HG02642 (cell line): ENCODE results near the gene SH3PXD2A.
"Not testable (repeated sequence)": the region's sequence is repeated elsewhere in the genome, so short reads cannot be mapped to it uniquely, and the experiment has no call there.

Experiments used
- ATAC-seq: cut with Tn5 transposase; IDR thresholded peaks from one replicate; pipeline ENCODE4 v1.9.1; 2021; ENCODE audit warnings: mild to moderate bottlenecking; ENCODE audit not compliant: unreplicated experiment, poor library complexity

SH3PXD2A gene

DNA sequence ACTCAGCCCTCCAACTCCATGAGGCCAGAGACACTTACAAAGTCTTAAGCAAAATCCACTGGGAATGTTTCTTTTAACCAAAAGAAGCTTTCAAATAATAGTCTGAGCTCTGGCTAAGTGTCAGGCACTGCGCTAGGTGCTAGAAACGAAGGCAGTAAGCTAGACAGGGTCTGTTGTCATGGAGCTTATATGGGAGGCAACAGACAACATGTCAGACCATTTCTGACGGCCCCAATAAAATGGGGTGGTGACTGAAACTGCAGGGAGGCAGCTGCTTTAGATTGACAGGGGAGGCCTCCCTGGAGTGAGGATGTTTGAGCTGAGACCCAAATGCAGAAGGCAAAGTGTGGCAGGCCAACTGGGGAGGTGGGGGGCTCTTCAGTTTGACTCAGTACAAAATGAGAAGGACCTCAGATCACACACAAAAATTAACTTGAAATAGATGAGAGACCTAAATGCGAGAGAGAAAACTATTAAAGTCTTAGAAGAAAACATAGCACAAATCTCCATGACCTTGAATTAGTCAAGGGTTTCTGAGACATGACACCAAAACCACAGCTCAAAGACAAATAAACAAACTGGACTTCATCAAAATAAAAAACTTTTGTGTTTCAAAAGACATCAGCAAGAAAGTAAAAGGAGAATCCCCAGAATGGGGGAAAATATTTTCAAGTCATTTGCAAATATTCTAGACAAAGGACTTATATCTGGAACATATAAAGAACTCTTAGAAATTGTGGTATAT is 40.6 kb downstream of the SH3PXD2A start:
- ATAC-seq: no peak

DNA sequence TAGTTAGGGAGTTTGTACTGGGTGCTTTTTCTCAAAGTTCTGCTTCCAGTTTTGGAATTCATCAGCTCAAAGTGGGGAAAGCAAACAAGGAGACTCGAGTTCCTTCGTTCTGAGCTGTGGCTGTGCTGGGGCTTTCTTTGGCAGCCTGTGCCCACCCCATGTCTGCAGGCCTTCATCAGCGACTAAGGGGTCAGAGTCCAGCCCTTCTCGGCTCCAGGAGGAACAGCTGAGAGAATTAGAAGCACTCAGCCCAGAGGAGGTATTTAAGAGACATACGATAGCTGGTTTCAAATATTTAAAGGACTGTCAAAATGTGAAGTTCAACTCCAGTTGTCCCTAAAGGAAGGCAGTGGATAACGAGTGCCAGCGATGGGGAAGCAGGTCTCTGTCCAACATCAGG is 41.3 kb downstream of the SH3PXD2A start:
- no peak for ATAC-seq

DNA sequence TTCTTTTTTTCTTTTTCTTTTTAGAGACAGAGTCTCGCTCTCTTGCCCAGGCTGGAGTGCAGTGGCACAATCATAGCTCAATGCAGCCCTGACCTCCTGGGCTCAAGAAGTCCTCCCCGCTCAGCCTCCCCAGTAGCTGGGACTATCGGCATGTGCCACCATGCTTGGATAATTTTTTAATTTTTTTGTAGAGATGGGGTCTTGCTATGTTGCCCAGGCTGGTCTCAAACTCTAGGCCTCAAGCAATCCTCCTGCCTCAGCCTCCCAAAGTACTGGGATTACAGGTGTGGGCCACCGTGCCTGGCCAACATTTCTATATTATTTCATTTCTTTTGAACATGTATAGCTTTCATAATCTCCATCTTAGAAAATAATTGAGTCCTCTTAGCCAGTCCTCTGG is 42.1 kb downstream of the SH3PXD2A start:
- ATAC-seq: not testable (repeated sequence)

DNA sequence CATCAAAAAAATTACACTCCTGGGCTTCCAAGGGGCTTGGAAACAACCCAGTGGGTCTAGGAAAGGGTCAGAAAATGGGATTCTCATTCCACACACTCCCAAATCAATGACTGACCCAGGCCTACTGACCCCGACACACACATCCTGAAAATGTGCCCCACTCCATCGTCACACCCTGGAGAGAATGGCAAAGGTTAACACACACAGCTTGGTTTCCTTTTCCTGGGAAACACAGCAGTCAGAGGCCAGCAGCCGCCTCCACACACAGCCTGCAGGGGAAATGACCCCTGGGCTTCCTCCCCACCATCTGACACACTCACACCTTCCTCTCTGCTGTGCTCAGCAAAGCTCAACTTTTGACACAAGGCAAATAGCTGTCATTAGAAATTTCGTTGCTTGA is 42.9 kb downstream of the SH3PXD2A start:
- no peak for ATAC-seq

- ATAC-seq: no peak
Measured at GRCh38 chr10:103812004-103812403, 43.4 kb downstream of the SH3PXD2A start.

DNA sequence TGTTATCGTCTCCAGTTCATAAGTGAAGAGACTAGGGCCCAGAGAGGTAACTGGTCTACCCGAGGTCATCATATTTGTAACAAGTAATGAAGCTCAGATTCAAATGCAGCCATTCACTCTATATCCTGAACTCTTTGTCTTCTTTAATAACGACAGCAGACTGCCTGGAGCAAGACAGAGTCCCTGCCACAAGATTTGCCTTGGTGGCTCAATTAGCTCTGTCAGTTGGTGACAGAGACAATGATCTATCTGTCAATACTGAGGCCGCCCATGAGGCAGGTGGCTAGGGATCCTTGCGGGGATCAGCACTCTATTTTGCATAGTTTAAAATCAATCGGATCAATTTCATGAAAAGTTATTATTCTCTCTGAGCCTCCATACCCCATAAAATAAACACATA is 43.9 kb downstream of the SH3PXD2A start:
- no peak for ATAC-seq

DNA sequence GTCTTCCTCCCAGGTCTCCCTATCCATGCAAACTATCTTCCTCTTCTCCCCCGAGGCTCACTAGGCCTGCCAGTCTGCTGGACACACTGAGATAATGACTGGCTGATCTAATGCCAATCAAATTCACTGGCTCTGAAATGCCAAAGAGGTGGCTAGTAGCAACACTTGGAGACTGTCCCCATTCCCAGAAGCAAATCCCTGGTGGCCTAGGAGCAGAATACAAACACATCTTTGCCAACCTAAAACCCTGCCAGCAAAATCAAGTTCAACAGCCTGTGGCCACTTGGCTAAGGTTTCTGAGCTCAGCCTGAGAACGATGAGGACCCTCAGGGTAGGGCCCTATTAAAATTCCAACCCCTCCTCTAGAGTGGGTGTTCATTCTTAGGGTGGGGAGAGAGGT is 46.6 kb downstream of the SH3PXD2A start:
- ATAC-seq: no peak

DNA sequence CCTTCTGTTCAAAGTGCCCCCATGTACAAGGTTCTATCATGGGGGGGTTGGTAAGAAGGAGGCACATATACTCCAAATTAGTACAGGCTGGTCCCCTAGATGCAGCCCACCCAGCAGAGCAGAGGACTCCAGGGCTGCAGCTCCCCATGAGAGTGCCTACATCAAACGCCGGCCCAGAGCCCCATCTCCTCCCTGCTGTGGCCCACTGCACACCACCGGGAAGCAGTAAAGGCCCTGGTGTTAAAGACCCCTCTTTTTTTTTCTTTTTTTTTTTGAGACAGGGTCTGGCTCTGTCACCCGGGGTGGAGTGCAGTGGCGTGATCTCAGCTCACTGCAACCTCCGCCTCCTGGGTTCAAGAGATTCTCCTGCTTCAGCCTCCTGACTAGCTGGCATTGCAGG is 47.4 kb downstream of the SH3PXD2A start:
- ATAC-seq: no peak

DNA sequence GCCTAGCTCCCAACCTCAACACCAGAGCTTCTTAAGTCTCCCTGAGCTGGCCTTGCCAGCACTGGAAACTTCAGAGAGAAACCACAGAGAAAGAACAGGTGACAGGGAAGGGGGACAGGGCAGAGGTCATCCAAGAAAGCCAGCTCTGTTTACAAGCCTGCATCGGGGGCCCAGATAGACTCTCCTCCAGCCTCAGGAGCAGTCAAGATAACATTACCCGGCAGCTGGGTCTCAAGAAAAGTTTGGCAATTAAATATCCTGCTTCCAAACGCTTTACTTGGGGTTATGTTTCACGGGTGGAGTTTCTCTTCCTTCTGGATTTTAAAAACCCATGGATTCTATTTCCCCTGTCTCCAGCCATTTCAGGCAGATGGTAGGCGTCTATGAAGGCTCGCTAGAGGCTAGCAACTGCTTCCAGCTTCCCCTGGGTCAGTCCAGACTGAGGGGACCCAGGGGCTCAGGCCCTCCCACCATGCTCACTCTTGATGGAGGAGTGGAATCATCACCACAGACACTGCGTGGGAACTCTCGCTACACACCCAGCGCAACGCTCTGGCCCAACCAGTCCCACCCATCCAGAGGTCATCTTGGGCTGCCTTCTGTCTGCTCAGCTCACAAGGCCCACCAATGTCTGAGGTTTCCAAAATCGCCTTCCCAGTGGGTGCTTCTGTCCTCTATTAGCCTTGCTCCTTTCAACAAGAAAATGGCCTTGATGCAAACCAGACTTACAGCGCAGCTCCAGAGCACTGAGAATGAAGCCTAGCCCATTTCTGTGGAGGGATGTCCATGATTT is 48.8 kb downstream of the SH3PXD2A start:
- ATAC-seq: no peak

GRCh38 chr10:103805781-103806180 is 49.6 kb downstream of the SH3PXD2A start:
- no peak for ATAC-seq

- ATAC-seq: no peak
Measured at GRCh38 chr10:103804871-103805270, 50.5 kb downstream of the SH3PXD2A start.

GRCh38 chr10:103803941-103804340 is 51.4 kb downstream of the SH3PXD2A start:
- no peak for ATAC-seq

- ATAC-seq: no peak
Measured at GRCh38 chr10:103802637-103803353, 52.6 kb downstream of the SH3PXD2A start.

DNA sequence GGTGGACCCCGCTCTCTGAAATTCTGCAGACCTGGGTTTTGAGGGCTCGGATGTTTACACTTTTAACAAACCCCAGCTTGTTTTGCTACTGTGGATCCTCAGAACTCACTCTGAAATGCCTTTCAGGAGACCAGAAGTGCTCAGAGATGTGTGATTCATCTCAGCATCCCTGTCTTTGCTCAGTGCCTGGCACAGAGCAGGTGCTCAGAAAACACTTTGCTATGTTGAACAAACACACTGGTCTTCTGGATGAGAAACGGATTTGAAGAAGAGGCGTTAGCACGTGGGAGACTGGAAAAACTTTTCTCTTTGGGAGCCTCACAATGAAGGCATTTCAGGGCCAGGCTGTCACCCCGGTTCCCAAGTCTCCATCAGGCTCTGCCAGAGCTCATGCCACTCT is 53.3 kb downstream of the SH3PXD2A start:
- ATAC-seq: no peak

DNA sequence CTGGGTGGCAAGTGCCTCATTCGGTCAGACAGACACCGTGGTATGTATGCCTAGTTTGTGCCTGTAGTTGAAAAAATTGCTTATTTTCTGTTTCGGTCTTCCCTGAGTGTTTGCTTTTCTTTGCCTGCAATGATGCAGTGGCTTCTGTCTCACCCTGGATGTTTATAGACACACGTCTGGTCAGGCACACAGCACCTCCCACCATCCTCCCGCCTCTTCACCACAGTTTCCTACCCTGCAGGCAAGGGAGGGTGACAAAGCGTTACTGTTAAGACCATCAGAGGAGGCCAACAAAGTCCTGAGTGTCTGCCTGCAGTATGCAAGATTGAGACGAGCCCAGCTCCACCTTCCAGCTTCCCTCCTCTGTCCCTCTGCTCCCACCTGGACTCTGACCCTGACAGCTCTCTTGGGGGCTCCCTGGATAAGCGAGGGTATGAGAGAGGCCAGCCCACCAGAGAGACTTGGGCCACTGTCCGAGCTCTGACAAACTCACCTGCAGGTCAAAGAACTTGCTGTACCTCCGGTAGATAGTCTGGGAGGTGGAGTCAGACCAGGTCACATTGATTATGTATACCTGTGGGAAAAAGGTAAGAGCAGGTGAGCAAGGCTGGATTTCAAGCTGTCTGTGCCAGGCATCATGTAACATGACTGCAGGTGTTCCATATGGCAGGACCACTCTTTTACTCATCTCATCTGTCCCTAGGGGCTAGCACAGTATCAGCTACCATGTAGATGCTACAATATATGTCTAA is 54.4 kb downstream of the SH3PXD2A start:
- peak; percentile 84 for ATAC-seq

DNA sequence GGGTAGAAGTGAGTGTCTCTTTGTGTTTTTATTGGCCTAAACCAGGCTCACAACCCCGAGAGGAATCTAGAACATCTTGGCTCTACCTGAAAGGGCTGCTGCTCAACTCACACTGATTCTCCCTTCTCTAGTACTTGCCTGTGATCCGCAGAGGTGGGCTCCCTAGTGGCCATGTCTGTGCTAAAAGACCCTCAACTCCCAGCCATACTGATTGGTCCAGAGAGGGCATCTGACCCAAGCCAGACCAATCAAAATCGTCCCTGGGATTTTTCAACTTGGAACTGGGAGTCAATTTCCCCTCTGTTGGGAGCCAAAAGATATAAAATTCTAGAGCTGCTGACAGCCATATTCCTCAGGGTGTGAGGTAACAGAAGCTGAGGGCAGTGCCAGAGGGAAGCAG is 55.3 kb downstream of the SH3PXD2A start:
- ATAC-seq: no peak

DNA sequence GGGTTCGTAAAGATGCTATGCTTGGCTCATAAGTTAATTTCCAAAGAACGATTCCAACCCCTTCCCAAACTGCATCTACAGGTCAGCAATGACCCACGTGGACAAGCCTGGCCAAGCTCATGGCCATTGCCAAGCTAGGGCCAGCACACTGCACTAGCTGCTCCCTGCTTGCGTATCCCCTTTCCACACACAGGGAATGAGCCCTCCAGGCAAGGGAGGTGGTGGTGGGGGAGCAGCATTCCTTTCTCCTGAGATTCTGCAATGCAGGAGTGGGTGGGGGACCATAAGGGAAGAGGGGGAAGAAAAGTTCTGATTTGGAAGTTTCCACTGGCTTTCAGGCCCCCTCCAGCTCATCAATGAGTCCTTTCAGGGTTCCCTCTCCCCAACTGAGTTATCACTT is 56.0 kb downstream of the SH3PXD2A start:
- ATAC-seq: no peak

GRCh38 chr10:103798511-103798910 is 56.9 kb downstream of the SH3PXD2A start:
- ATAC-seq: no peak

- ATAC-seq: no peak
Measured at GRCh38 chr10:103797857-103798256, 57.5 kb downstream of the SH3PXD2A start.

DNA sequence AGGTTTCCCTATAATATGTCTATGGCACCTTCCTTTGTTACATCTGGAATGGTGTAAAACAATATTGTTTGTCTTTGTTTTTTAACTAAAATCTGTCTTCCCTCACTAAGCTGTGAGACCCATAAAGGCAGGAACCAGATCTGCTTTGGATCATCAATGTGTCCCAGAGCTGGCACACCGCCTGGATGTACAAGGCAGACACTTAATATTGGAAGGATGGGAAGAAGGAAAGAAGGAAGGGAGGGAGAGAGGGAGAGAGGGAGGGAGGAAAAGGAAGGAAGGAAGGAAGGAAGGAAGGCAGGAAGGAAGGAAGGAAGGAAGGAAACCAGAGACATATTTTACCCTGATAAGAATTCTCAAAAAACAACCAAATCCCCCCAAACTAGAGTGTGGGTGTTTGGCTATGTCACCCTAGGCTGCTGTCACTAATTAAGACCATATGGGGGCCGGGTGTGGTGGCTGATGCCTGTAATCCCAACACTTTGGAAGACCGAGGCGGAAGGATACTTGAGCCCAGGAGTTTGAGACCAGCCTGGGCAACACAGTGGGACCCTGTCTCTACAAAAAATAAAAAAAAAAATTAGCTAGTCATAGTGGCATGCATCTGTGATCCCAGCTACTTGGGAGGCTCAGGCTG is 59.6 kb downstream of the SH3PXD2A start:
- no peak for ATAC-seq
